C4-2B (cell line): ENCODE data around the gene PRR23E.

Experiments
- H3K27ac ChIP-seq: fragments of 450-650 bp; 2 replicates; pipeline ENCODE4 v1.5.1; 2017
- CTCF ChIP-seq: fragments of 450-650 bp; conservative IDR thresholded peaks from 2 replicates; pipeline ENCODE4 v1.5.1; 2017; ENCODE audit warnings: mild to moderate bottlenecking
- ZFX ChIP-seq: fragments of 450-650 bp; IDR thresholded peaks from 2 replicates; pipeline ENCODE4 v1.6.1; 2017

PRR23E gene

GRCh38 chr3:127234778-127235177 is 41.8 kb downstream of the PRR23E start:
- no peak overlapping the region for H3K27ac ChIP-seq
- no peak for TF ChIP-seq ZFX
- no peak for TF ChIP-seq CTCF

GRCh38 chr3:127235706-127236105 is 42.8 kb downstream of the PRR23E start:
- no peak overlapping the region for H3K27ac ChIP-seq
- TF ChIP-seq ZFX (no peak), CTCF (no peak)

- no peak for TF ChIP-seq ZFX
- no peak for TF ChIP-seq CTCF
- no peak overlapping the region for H3K27ac ChIP-seq
Measured at GRCh38 chr3:127237835-127238234, 44.9 kb downstream of the PRR23E start.

GRCh38 chr3:127238602-127239001 is 45.7 kb downstream of the PRR23E start:
- no peak overlapping the region for H3K27ac ChIP-seq
- TF ChIP-seq ZFX, result no peak

GRCh38 chr3:127247292-127247691 is 54.4 kb downstream of the PRR23E start:
- H3K27ac ChIP-seq, result no peak overlapping the region
- TF ChIP-seq ZFX, result no peak
- TF ChIP-seq CTCF, result no peak
